Testis (tissue), 3 donors: ENCODE data around the gene C1QB. TPM values are rescaled to one million over a fixed set of nuclear protein-coding genes. Genes with fewer than 3 reads are reported as not detected.

Experiments used
- DNase-seq: peaks from one replicate; pipeline ENCODE4 v3.0.0-alpha.2; 2019
- H3K27ac ChIP-seq, 2 donors: fragments of 200-600 bp; sonication (generic); one replicate each; pipeline ENCODE4 v1.5.1; 2019
- H3K27me3 ChIP-seq: fragments of 200-600 bp; sonication (generic); one replicate; pipeline ENCODE4 v1.5.1; 2019
- H3K36me3 ChIP-seq: fragments of 200-600 bp; sonication (generic); one replicate; pipeline ENCODE4 v1.5.1; 2017; ENCODE audit warnings: low read depth; ENCODE audit errors: missing control alignments
- H3K4me1 ChIP-seq: fragments of 200-600 bp; sonication (generic); one replicate; pipeline ENCODE4 v1.5.1; 2019
- H3K4me3 ChIP-seq, 2 donors: fragments of 200-600 bp; sonication (generic); one replicate each; pipeline ENCODE4 v1.5.1; 2017 to 2019
- H3K9me3 ChIP-seq: fragments of 200-600 bp; sonication (generic); one replicate; pipeline ENCODE4 v1.5.1; 2017
- CTCF ChIP-seq, 3 experiments: fragments of 450-650 bp in 2 of 3; fragments of 200-600 bp in 1 of 3; sonication (generic) in 1 of 3; IDR thresholded peaks; one replicate each; pipeline ENCODE4 v1.5.1; 2016 to 2019; ENCODE audit warnings: antibody characterized with exemption in 3 of 3, mild to moderate bottlenecking in 2 of 3, moderate library complexity in 1 of 3
- POLR2A ChIP-seq: fragments of 450-650 bp; IDR thresholded peaks from one replicate; pipeline ENCODE4 v1.6.1; 2017; ENCODE audit warnings: antibody characterized with exemption, mild to moderate bottlenecking, moderate library complexity
- WGBS, 2 donors: methylation state at CpG; one replicate each; pipeline ENCODE4 v1.1.5; 2018; 5-methylcytosine and 5-hydroxymethylcytosine counted together
- intact Hi-C: fragments of 100-400 bp; cut with DNase I; formaldehyde crosslinking; loops from one replicate; pipeline ENCODE4 v1.15.1; 2023; ENCODE audit warnings: low total_unique reads
- polyA plus RNA-seq: library from polyadenylated mRNA; stranded (reverse); fragments of 350-450 nt; fragmentation: Illumina TruSeq; extraction: RNeasy Lipid Tissue Mini Kit (QIAGEN cat#74804); gene quantifications from one replicate; pipeline ENCODE4 v1.2.3, GENCODE V29; 2014; ENCODE audit warnings: low read depth, low replicate concordance; ENCODE audit not compliant: insufficient read depth
- total RNA-seq, 2 donors: library from RNA; depleted of rRNA; stranded (reverse); fragments of >200 nt; gene quantifications; one replicate each; pipeline ENCODE4 v1.2.3, GENCODE V29; 2016

Gene C1QB
- total and polyA plus RNA-seq, 3 donors from 2014 or later: 16.8 to 155 (median 66.0) TPM

- H3K27me3 ChIP-seq: no peaks in the 10 kb centered on the region
- H3K36me3 ChIP-seq: no peaks in the 10 kb centered on the region
- no peak for TF ChIP-seq POLR2A
- no peak for TF ChIP-seq CTCF (IDR thresholded peaks at IDR 0.05)
- WGBS, 2 donors: 92 to 93% methylated on average over 5 of the region's 5 CpGs
- H3K4me3 ChIP-seq: no peak overlapping the region
- H3K4me1 ChIP-seq: no peaks in the 10 kb centered on the region
- intact Hi-C loops: no loop called here
- DNase-seq: no peak
- no peak overlapping the region for H3K27ac ChIP-seq
- no peaks in the 10 kb centered on the region for H3K9me3 ChIP-seq
Observed at GRCh38 chr1:22694172-22694571, 41.1 kb downstream of the C1QB start.

DNA sequence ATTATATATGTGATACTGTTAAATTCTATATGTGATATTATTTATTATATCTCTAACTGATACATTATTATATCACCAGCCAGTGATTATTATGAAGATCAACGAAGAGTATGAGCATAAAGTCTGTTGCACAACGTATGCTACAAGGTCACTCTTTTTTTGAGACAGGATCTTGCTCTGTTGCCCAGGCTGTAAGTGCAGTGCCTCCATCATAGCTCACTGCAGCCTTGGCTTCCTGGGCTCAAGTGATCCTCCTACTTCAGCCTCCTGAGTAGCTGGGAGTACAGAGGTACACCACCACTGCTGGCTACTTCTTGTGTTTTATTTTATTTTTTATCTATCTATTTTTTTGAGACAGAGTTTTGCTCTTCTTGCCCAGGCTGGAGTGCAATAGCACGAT, 43.6 kb downstream of the C1QB start:
- 72 to 81% methylated on average over 3 of the region's 3 CpGs for WGBS, 2 donors
- DNase-seq: no peak
- Histone ChIP-seq H3K27ac (no peak overlapping the region), H3K27me3 (no peaks in the 10 kb centered on the region), H3K36me3 (no peaks in the 10 kb centered on the region), H3K9me3 (no peaks in the 10 kb centered on the region), H3K4me1 (no peaks in the 10 kb centered on the region), H3K4me3 (no peak overlapping the region)
- TF ChIP-seq POLR2A (no peak), CTCF (IDR thresholded peaks at IDR 0.05) (no peak)
- intact Hi-C loops: no loop called here

DNA sequence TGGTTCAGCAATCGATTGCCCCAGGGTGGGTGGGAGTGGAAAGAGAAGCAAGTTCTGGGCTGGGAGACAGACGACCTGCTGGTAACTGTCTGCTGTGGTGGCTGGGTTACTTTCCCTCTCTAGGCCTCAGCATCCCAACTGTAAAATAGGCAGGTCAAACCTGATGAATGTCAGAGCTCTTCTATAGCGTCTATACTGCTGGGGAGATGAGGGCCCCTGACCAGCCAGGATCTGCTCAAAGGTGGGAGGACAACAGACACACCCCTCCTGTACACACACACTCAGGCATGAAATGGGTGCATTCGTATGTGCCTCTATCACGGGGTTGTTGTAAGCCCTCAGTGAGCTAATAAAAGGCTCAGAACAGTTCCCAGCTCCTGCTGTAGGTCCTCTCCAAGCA, 44.9 kb downstream of the C1QB start:
- H3K9me3 ChIP-seq: no peaks in the 10 kb centered on the region
- H3K27ac ChIP-seq: no peak overlapping the region
- no peaks in the 10 kb centered on the region for H3K36me3 ChIP-seq
- no peaks in the 10 kb centered on the region for H3K4me1 ChIP-seq
- H3K4me3 ChIP-seq: no peak overlapping the region
- no peak for TF ChIP-seq POLR2A
- no peak for TF ChIP-seq CTCF (IDR thresholded peaks at IDR 0.05)
- H3K27me3 ChIP-seq: no peaks in the 10 kb centered on the region
- 74 to 84% methylated on average over 5 of the region's 5 CpGs for WGBS, 2 donors
- intact Hi-C loops: no loop called here
- no peak for DNase-seq

- DNase-seq: no peak
- 54 to 64% methylated on average over 14 of the region's 14 CpGs for WGBS, 2 donors
Observed at GRCh38 chr1:22699681-22700520, 46.9 kb downstream of the C1QB start.

More at GRCh38 chr1:22699681-22700520, 46.9 kb downstream of the C1QB start:
- intact Hi-C loops: no loop called here
- Histone ChIP-seq H3K9me3 (no peaks in the 10 kb centered on the region), H3K4me3 (no peak overlapping the region), H3K27ac (no peak overlapping the region), H3K36me3 (no peaks in the 10 kb centered on the region), H3K4me1 (no peaks in the 10 kb centered on the region), H3K27me3 (no peaks in the 10 kb centered on the region)
- TF ChIP-seq CTCF (IDR thresholded peaks at IDR 0.05) (no peak), POLR2A (no peak)
